GM06990 (cell line): ENCODE results near the gene KCNJ15.

Experiments used
- DNase-seq: peaks from one replicate; pipeline ENCODE4 v3.0.0-alpha.2; 2011; ENCODE audit not compliant: insufficient read length; ENCODE audit errors: extremely low read depth
- H3K27me3 ChIP-seq: replicated peaks from 2 replicates; pipeline ENCODE4 v1.6.0; 2011; ENCODE audit warnings: low read length; ENCODE audit not compliant: control insufficient read depth, insufficient read depth
- H3K36me3 ChIP-seq: 2 replicates; pipeline ENCODE4 v1.5.1; 2011; ENCODE audit warnings: low read length; ENCODE audit not compliant: control insufficient read depth, insufficient read depth
- H3K4me3 ChIP-seq: replicated peaks from 2 replicates; pipeline ENCODE4 v1.5.1; 2011; ENCODE audit warnings: low read depth, mild to moderate bottlenecking, control low read depth, low read length
- TF ChIP-seq, protein P1 (sequence below): IDR thresholded peaks from 2 replicates; pipeline ENCODE4 v1.5.1; 2011; ENCODE audit warnings: low read length, control low read depth, mild to moderate bottlenecking, inconsistent platforms; ENCODE audit not compliant: insufficient read depth, poor library complexity, severe bottlenecking

The KCNJ15 gene

DNA sequence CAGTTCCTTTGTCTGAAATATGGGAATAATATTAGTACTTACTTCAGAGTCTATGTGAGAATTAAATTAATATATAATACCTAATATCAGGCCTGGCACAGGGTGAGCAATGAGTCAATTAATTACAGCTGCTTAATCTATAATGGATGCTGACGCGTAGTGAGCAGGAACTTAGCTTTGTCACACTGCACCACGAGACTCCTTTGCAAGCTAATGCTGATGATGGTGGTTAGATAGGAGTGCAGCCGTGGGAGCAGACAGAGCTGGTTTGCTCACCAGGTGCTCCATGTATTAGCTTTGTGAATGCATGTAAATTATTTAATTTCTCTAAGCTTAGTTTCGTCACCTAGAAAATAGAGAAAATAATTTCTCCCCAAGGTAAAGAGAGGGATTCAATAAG, 35.1 kb downstream of the KCNJ15 start:
- no peaks in the 10 kb centered on the region for H3K27me3 ChIP-seq
- TF ChIP-seq, protein P1, sequence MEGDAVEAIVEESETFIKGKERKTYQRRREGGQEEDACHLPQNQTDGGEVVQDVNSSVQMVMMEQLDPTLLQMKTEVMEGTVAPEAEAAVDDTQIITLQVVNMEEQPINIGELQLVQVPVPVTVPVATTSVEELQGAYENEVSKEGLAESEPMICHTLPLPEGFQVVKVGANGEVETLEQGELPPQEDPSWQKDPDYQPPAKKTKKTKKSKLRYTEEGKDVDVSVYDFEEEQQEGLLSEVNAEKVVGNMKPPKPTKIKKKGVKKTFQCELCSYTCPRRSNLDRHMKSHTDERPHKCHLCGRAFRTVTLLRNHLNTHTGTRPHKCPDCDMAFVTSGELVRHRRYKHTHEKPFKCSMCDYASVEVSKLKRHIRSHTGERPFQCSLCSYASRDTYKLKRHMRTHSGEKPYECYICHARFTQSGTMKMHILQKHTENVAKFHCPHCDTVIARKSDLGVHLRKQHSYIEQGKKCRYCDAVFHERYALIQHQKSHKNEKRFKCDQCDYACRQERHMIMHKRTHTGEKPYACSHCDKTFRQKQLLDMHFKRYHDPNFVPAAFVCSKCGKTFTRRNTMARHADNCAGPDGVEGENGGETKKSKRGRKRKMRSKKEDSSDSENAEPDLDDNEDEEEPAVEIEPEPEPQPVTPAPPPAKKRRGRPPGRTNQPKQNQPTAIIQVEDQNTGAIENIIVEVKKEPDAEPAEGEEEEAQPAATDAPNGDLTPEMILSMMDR = no peak
- no peak for DNase-seq
- H3K4me3 ChIP-seq = no peak overlapping the region
- H3K36me3 ChIP-seq = no peaks in the 10 kb centered on the region

DNA sequence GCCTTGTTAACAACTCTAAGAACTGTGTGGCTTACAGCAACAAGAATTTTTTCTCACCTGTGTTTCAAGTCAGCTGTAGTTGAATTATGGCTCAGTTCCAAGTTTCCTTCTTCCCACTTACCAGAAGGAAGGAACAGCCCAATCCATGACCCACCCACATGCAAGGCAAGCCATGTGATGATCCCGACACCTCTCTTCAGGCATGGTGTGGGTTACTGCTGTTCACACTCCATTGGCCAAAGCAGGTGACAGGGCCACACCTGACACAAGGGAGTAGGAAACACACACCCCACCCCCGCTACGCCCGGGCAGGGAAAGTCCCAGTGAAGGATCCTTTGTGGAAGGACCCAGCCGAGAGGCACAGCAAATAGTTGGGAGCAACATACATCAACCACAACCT, 36.3 kb downstream of the KCNJ15 start:
- Histone ChIP-seq H3K36me3 (no peaks in the 10 kb centered on the region), H3K4me3 (no peak overlapping the region), H3K27me3 (no peaks in the 10 kb centered on the region; the same call in 1 of the 2 replicates)
- DNase-seq = no peak
- TF ChIP-seq, protein P1 = no peak

DNA sequence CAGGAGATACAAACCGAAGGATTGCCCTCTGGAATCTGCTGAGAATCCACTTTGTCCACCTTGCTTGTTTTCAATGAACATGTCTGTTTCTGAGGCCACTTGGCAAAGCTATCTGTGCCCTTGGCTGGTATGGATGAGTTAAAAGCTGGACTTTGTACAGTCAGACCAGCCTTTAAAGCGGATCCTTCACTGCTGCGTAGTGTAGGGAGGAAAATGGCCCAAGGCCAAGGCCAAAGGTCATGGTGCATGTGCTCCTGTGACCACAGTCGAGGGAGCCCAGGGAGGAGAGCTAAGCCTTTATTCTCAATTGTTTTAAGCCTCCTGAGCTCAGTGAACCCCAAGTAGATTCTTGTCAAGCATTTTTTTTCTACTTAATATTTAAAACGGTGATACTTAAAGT, 37.0 kb downstream of the KCNJ15 start:
- TF ChIP-seq, protein P1 = no peak
- Histone ChIP-seq H3K36me3 (no peaks in the 10 kb centered on the region), H3K27me3 (no peaks in the 10 kb centered on the region; the same call in 1 of the 2 replicates), H3K4me3 (no peak overlapping the region)
- DNase-seq = no peak

DNA sequence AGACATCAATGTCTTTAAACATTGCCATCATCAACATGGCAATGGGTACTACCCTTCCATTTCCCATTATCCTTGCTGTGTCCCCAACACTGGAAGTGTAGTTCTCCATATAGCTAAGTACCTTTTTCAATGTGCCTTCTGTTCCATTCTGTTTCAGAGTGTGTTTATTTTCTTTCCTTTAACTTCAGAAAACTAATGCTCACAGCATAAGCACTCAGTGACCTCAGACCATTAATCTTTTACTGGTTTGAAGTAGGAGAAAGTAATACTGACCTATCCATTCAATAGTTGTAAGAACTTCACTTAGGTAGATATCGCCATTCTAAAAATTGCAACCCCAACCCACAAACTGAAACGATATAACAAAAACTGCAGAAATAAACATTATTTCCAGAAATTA, 37.8 kb downstream of the KCNJ15 start:
- Histone ChIP-seq H3K4me3 (no peak overlapping the region), H3K27me3 (no peaks in the 10 kb centered on the region; the same call in 1 of the 2 replicates), H3K36me3 (no peaks in the 10 kb centered on the region)
- no peak for DNase-seq
- TF ChIP-seq, protein P1 = no peak

DNA sequence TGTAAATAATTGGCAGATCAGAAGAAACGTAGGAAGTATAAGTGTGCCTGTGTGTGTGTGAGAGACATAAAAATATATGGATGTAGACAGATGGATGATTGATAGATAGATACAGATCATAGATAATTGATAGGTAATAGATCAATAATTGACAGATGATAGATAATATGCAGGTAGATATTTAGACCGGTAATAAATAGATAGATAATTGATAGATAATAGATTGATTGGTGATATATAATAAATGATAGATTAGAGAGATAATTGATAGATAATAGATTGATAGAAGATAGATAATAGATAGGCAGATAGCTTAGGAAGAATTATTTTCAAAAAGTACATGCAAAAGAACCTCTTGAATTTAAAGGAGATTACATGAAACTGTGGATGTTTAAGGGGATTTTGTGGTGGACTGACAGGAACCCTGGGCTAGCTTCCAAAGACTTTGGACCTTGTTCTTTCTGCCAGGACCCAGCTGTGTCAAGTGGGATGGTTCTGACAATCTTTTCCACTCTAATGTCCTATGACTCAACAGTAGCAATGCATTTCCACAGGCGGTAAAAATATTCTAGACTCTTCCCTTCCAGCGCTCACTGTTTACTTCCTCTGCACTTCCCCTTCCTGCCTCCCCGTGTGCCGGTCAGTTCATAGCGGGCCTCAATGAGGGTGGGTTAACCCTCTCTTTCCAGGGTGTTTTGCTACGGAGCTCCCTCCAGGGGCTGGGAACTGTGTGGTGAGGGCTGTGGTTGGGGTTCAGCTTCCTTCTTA, 39.4 kb downstream of the KCNJ15 start:
- DNase-seq = no peak
- no peaks in the 10 kb centered on the region; the same call in 1 of the 2 replicates for H3K27me3 ChIP-seq
- H3K36me3 ChIP-seq = no peaks in the 10 kb centered on the region
- TF ChIP-seq, protein P1 = no peak
- H3K4me3 ChIP-seq = no peak overlapping the region
